OCI-LY3 (cell line): ENCODE results near the gene ADIRF.
A peak's percentile ranks its signal among the peaks of the same experiment; 100 is the strongest.

ENCODE experiments used
- H2AFZ ChIP-seq: fragments of 200-600, 300-600 bp; shearing (Covaris generic); 2 replicates; pipeline ENCODE4 v1.6.0; 2014; ENCODE audit warnings: antibody characterized with exemption, low read depth, low read length
- H3K27ac ChIP-seq: fragments of 200-600, 300-600 bp; sonication (generic); 2 replicates; pipeline ENCODE4 v1.5.1; 2014; ENCODE audit warnings: mild to moderate bottlenecking, low read length, moderate library complexity, mixed read lengths
- H3K27me3 ChIP-seq: fragments of 200-600, 300-600 bp; sonication (generic); 2 replicates; pipeline ENCODE4 v1.6.1; 2014; ENCODE audit warnings: low read depth, low read length, mixed read lengths
- H3K36me3 ChIP-seq: fragments of 200-600, 300-600 bp; sonication (generic); replicated peaks from 2 replicates; pipeline ENCODE3; 2014; ENCODE audit warnings: low read depth, low read length, mixed read lengths
- H3K4me1 ChIP-seq: fragments of 300-600, 200-600 bp; sonication (generic); 2 replicates; pipeline ENCODE4 v1.6.1; 2014; ENCODE audit warnings: low read length, mixed read lengths
- H3K4me2 ChIP-seq: fragments of 200-600, 300-600 bp; sonication (generic); 2 replicates; pipeline ENCODE4 v1.6.1; 2014; ENCODE audit warnings: low read length, mixed read lengths
- H3K4me3 ChIP-seq: fragments of 300-600, 200-600 bp; sonication (generic); 2 replicates; pipeline ENCODE4 v1.5.1; 2014; ENCODE audit warnings: antibody characterized with exemption, mild to moderate bottlenecking, low read length, moderate library complexity
- H3K79me2 ChIP-seq: fragments of 300-600, 200-600 bp; shearing (Covaris generic); 2 replicates; pipeline ENCODE4 v1.6.1; 2014; ENCODE audit warnings: mild to moderate bottlenecking, low read length, mixed read lengths
- H3K9ac ChIP-seq: fragments of 300-600, 200-600 bp; shearing (Covaris generic); 2 replicates; pipeline ENCODE4 v1.6.0; 2014; ENCODE audit warnings: mild to moderate bottlenecking, low read length, moderate library complexity
- H3K9me3 ChIP-seq: fragments of 200-600, 300-600 bp; shearing (Covaris generic); 2 replicates; pipeline ENCODE4 v1.6.1; 2014; ENCODE audit warnings: low read length, mixed read lengths; ENCODE audit not compliant: insufficient read depth
- H4K20me1 ChIP-seq: fragments of 200-600, 300-600 bp; sonication (generic); 2 replicates; pipeline ENCODE4 v1.6.1; 2016; ENCODE audit warnings: low read length, mixed read lengths; ENCODE audit not compliant: insufficient read depth
- CTCF ChIP-seq: fragments of 200-600, 300-600 bp; sonication (generic); IDR thresholded peaks from 2 replicates; pipeline ENCODE4 v1.5.1; 2014; ENCODE audit warnings: antibody characterized with exemption, low read length, low read depth
- EZH2phosphoT487 ChIP-seq: fragments of 200-600 bp; shearing (Covaris generic); IDR thresholded peaks from 2 replicates; pipeline ENCODE4 v1.6.1; 2018; ENCODE audit warnings: antibody characterized with exemption, mixed run types, low read depth

ADIRF gene

GRCh38 chr10:86964061-86964846 lies 4.0 kb upstream of the ADIRF start:
- H3K9me3 ChIP-seq: no peaks in the 10 kb centered on the region
- peak overlapping the region; percentile 100; the same call in 1 of the 2 replicates for H3K9ac ChIP-seq
- peak overlapping the region; percentile 100 for H3K27ac ChIP-seq
- peaks cover 90% of the 10 kb centered on the region for H3K4me1 ChIP-seq
- peak overlapping the region; percentile 85 for H3K4me2 ChIP-seq
- H4K20me1 ChIP-seq: no peaks in the 10 kb centered on the region
- H3K36me3 ChIP-seq: peaks cover 22% of the 10 kb centered on the region
- no peaks in the 10 kb centered on the region for H3K27me3 ChIP-seq
- TF ChIP-seq EZH2phosphoT487 (no peak), CTCF (no peak)
- H3K4me3 ChIP-seq: peak overlapping the region; percentile 98; the same call in 1 of the 2 replicates
- H3K79me2 ChIP-seq: peaks cover 57% of the 10 kb centered on the region
- H2AFZ ChIP-seq: no peak overlapping the region

DNA sequence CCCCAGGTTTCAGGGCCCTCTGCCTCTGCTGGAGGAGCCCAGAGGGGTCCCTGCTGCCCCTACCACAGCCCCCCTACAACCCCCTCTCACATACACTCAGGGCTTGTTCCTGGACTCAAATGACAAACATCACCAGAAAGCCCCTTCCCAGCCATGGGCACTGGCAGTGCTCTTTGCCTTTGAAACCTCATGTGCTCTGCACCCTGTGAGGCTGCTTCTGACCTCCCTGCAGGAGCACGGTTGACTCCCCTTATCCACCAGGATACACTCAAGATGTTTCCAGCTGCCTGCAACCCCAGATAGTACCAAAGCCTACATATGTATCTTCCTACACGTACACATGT lies 3.5 kb upstream of the ADIRF start:
- H3K79me2 ChIP-seq: peaks cover 62% of the 10 kb centered on the region
- peaks cover 95% of the 10 kb centered on the region for H3K4me1 ChIP-seq
- H3K4me2 ChIP-seq: peak overlapping the region; percentile 85
- H3K4me3 ChIP-seq: peak overlapping the region; percentile 98; the same call in 1 of the 2 replicates
- H3K27ac ChIP-seq: peak overlapping the region; percentile 100
- H3K9ac ChIP-seq: peak overlapping the region; percentile 100; the same call in 1 of the 2 replicates
- H3K27me3 ChIP-seq: no peaks in the 10 kb centered on the region
- H2AFZ ChIP-seq: no peak overlapping the region
- H3K36me3 ChIP-seq: peaks cover 25% of the 10 kb centered on the region
- no peaks in the 10 kb centered on the region for H4K20me1 ChIP-seq
- H3K9me3 ChIP-seq: no peaks in the 10 kb centered on the region
- TF ChIP-seq CTCF: no peak
- TF ChIP-seq EZH2phosphoT487: no peak

GRCh38 chr10:86965986-86966654 lies 2.2 kb upstream of the ADIRF start:
- peak overlapping the region; percentile 100 for H3K9ac ChIP-seq
- no peaks in the 10 kb centered on the region for H3K27me3 ChIP-seq
- H3K4me3 ChIP-seq: peak overlapping the region; percentile 98
- H2AFZ ChIP-seq: no peak overlapping the region
- TF ChIP-seq EZH2phosphoT487 (no peak), CTCF (no peak)
- peak overlapping the region; percentile 85 for H3K4me2 ChIP-seq
- H3K79me2 ChIP-seq: peaks cover 74% of the 10 kb centered on the region
- no peaks in the 10 kb centered on the region for H3K9me3 ChIP-seq
- H3K27ac ChIP-seq: peak overlapping the region; percentile 100
- peaks cover 86% of the 10 kb centered on the region for H3K4me1 ChIP-seq
- H3K36me3 ChIP-seq: peaks cover 30% of the 10 kb centered on the region
- no peaks in the 10 kb centered on the region for H4K20me1 ChIP-seq

DNA sequence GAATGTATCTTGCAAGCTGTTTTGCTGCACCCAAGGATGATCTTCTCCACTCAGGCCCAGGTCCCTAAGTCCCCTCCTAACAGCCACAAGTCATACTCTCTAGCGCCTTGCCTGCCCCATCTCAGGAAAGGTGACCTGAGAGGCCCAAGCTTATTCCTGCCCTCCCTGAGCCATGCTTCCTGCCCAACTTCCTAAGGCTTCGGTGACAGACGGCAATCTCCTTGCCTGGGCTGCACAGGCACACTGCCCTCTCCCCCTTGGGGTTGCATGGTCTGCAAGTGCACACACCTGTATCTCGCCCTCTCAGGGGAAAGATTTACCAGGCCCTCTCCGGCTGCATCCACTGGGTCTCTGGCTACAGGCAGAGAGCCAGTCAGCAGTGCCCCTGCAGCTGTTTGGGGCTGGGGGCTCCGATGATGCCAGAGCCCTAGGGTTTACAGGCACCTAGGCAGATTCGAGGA lies 771 bp upstream of the ADIRF start:
- Histone ChIP-seq H3K4me1 (peaks cover 82% of the 10 kb centered on the region), H3K4me2 (peak overlapping the region; percentile 85), H3K27ac (peak overlapping the region; percentile 100), H3K4me3 (peak overlapping the region; percentile 98), H3K9me3 (no peaks in the 10 kb centered on the region), H2AFZ (no peak overlapping the region), H3K9ac (peak overlapping the region; percentile 100), H3K36me3 (peaks cover 30% of the 10 kb centered on the region), H3K27me3 (no peaks in the 10 kb centered on the region), H3K79me2 (peaks cover 72% of the 10 kb centered on the region), H4K20me1 (no peaks in the 10 kb centered on the region)
- no peak for TF ChIP-seq EZH2phosphoT487
- no peak for TF ChIP-seq CTCF
